Activated CD4-positive, alpha-beta T cell treated with anti-CD3 and anti-CD28 coated beads, Interleukin-10, Interleukin-2, amounts not matched to agents 100 ng/mL and 50 ng/mL, durations not matched to agents 16 hours and 8 hours (primary cell): Measurements from ENCODE around the gene ANKRD11.
"Not testable (repeated sequence)": the region's sequence is repeated elsewhere in the genome, so short reads cannot be mapped to it uniquely, and the experiment has no call there.

Experiments
- DNase-seq: peaks from one replicate; pipeline ENCODE4 v3.0.0-alpha.2; 2020

ANKRD11 gene

GRCh38 chr16:89476811-89477261 is 13.5 kb downstream of the ANKRD11 start:
- DNase-seq: no peak

GRCh38 chr16:89476379-89476778 is 14.0 kb downstream of the ANKRD11 start:
- no peak for DNase-seq

GRCh38 chr16:89475144-89475543 is 15.2 kb downstream of the ANKRD11 start:
- DNase-seq: no peak

- DNase-seq: peak; percentile 35
Observed at GRCh38 chr16:89473791-89474414, 16.5 kb downstream of the ANKRD11 start.

- DNase-seq: no peak
Observed at GRCh38 chr16:89473136-89473712, 17.1 kb downstream of the ANKRD11 start.

- no peak for DNase-seq
Observed at GRCh38 chr16:89472711-89473075, 17.7 kb downstream of the ANKRD11 start.

GRCh38 chr16:89467382-89467781 is 23.0 kb downstream of the ANKRD11 start:
- no peak for DNase-seq

- no peak for DNase-seq
Observed at GRCh38 chr16:89466920-89467319, 23.4 kb downstream of the ANKRD11 start.

GRCh38 chr16:89463312-89463711 is 27.0 kb downstream of the ANKRD11 start:
- not testable (repeated sequence) for DNase-seq

- not testable (repeated sequence) for DNase-seq
Observed at GRCh38 chr16:89462639-89463038, 27.7 kb downstream of the ANKRD11 start.

GRCh38 chr16:89461890-89462289 is 28.5 kb downstream of the ANKRD11 start:
- not testable (repeated sequence) for DNase-seq

GRCh38 chr16:89460556-89460955 is 29.8 kb downstream of the ANKRD11 start:
- DNase-seq: no peak

GRCh38 chr16:89458967-89459366 is 31.4 kb downstream of the ANKRD11 start:
- DNase-seq: no peak

- DNase-seq: no peak
Observed at GRCh38 chr16:89458551-89458950, 31.8 kb downstream of the ANKRD11 start.

GRCh38 chr16:89456419-89456959 is 33.9 kb downstream of the ANKRD11 start:
- DNase-seq: no peak

- DNase-seq: no peak
Observed at GRCh38 chr16:89455692-89456091, 34.7 kb downstream of the ANKRD11 start.

GRCh38 chr16:89455178-89455577 is 35.2 kb downstream of the ANKRD11 start:
- no peak for DNase-seq

- DNase-seq: not testable (repeated sequence)
Observed at GRCh38 chr16:89454378-89455125, 35.8 kb downstream of the ANKRD11 start.

- DNase-seq: no peak
Observed at GRCh38 chr16:89453501-89454321, 36.6 kb downstream of the ANKRD11 start.

- no peak for DNase-seq
Observed at GRCh38 chr16:89452925-89453324, 37.4 kb downstream of the ANKRD11 start.

- DNase-seq: no peak
Observed at GRCh38 chr16:89452241-89452640, 38.1 kb downstream of the ANKRD11 start.

GRCh38 chr16:89450537-89450936 is 39.8 kb downstream of the ANKRD11 start:
- DNase-seq: no peak
